HTR-8/SVneo (cell line): ENCODE data around the gene C13orf46.
A peak's percentile ranks its signal among the peaks of the same experiment; 100 is the strongest.

ENCODE experiments used
- DNase-seq: peaks from one replicate; pipeline ENCODE4 v3.0.0; 2011; ENCODE audit warnings: low spot score, mixed read lengths; ENCODE audit not compliant: insufficient read length
- FAIRE-seq: peaks from 2 replicates; lab custom pipeline; 2011; peaks lifted over from hg19 to GRCh38; lab: Jason Lieb, UNC

C13orf46 gene

DNA sequence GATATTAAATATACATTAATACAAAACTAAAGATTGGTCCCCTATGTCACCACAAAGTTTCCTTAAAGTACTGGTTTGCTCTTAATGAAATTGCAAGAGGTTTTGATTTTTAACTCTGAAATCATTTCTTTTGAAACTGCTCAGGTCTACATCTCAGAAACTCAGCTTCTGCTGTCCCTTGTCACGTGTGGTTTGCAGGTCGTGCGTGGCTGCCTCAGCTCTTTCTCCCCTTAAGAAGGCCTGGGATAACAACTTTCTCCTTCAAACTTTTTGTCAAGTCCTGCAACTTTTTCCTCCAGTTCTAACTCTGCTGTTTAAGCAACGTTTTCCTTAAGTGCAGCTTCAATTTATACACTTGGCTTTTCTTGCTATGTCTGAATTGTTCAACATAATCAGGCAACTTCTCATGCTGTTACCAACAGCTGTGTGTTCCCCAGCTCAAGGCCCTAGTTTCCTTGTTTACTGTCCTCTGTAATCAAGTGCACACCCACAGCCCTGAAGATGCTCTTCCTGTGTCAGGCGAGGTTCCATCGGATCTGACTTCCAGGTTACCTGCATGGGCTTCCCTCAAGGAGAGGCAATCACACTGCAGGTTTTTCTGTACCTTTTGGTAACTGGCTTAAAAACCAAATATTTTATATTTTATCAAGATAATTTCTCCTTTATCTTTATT is 13.5 kb downstream of the C13orf46 start:
- DNase-seq, result no peak
- no peak for FAIRE-seq

DNA sequence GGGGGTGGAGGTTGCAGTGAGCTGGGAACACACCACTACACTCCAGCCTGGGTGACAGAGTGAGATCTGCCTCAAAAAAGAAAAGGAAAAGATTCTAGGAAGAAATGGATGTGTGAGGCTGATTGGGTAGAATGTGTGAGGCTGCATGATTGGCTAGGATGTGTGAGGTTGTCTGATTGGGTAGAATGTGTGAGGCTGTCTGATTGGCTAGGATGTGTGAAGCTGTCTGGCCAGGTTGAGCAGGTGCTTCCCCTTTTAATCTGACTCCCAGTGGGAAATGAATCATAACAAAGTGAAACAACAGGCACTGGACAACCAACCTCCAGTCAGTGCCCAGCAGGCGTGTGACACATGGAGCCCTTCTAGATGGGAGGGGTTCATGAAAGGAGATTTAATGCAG is 14.7 kb downstream of the C13orf46 start:
- no peak for FAIRE-seq
- no peak for DNase-seq

DNA sequence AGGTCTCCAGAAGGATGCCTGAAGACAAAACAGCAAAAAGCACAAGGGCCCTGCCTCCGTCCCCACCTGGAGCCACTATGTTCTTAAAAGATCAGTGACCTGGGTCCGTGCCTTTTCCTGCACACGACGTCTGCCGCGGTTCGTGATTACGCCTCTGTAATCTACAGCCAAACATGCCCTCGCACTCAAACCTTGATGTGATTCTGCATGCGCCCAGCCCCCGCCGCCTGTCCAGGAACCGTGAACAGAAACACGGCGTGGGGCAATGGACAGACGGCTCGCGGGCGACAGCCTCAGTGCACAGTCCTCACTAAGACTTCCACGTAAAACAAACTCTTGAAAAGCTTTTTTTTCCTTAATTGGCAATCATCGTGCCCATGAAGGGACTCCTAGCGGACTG is 15.5 kb downstream of the C13orf46 start:
- DNase-seq (no peak), FAIRE-seq (no peak)

GRCh38 chr13:113956571-113956970 is 17.3 kb downstream of the C13orf46 start:
- FAIRE-seq (no peak), DNase-seq (no peak)

DNA sequence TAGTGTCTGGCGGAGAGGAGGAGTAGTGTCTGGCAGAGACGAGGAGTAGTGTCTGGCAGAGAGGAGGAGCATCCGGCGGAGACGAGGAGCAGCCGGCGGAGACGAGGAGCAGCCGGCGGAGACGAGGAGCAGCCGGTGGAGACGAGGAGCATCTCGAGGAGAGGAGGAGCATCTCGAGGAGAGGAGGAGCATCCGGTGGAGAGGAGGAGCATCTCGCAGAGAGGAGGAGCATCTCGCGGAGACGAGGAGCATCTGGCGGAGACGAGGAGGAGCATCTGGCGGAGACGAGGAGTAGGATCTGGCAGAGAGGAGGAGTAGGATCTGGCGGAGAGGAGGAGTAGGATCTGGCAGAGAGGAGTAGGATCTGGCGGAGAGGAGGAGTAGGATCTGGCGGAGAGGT is 18.2 kb downstream of the C13orf46 start:
- FAIRE-seq (no peak), DNase-seq (no peak)

GRCh38 chr13:113955235-113955634 is 18.6 kb downstream of the C13orf46 start:
- no peak for FAIRE-seq

DNA sequence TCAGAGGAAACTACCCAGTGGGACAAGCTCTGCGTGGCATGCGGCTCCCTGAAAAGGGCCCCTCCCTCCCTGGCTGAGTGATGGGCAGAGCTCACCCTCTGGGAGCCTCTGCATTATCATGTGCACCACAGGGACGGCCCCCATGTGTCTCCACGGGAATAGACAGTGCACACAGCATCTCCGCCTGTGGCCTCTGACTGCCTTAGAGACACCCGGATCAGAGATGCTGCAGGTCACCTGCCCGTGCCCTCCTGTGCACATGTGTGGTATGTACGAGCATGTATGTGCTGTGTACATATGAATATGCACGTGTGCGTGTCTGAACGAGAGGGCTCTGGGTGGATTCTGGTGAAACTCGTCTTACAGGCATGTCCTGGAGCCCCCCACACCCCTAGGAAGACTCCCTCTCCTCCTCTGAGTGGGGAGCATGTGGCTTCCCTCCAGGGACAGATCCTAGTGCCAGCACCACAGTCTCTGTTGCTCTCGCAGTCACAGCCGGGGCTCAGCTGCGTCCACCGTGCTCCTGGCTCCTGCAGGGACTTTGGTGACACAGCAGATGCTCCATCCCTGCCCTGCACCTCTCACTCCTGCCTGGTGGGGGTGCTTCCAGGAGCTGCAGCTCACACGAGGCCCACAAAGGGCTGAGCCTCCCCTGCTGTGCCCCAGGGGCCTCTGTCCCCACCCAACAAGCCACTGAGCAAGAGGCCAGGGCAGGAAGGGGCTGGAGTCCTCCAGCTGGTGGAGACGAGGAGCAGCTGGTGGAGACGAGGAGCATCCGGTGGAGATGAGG is 19.6 kb downstream of the C13orf46 start:
- DNase-seq, result no peak

More at GRCh38 chr13:113955235-113955634, 18.6 kb downstream of the C13orf46 start:
- DNase-seq, result no peak

GRCh38 chr13:113953561-113953960 is 20.3 kb downstream of the C13orf46 start:
- no peak for DNase-seq
- no peak for FAIRE-seq

More for the DNA sequence above, 19.6 kb downstream of the C13orf46 start:
- FAIRE-seq, result no peak

GRCh38 chr13:113952983-113953520 is 20.8 kb downstream of the C13orf46 start:
- FAIRE-seq (no peak), DNase-seq (no peak)

DNA sequence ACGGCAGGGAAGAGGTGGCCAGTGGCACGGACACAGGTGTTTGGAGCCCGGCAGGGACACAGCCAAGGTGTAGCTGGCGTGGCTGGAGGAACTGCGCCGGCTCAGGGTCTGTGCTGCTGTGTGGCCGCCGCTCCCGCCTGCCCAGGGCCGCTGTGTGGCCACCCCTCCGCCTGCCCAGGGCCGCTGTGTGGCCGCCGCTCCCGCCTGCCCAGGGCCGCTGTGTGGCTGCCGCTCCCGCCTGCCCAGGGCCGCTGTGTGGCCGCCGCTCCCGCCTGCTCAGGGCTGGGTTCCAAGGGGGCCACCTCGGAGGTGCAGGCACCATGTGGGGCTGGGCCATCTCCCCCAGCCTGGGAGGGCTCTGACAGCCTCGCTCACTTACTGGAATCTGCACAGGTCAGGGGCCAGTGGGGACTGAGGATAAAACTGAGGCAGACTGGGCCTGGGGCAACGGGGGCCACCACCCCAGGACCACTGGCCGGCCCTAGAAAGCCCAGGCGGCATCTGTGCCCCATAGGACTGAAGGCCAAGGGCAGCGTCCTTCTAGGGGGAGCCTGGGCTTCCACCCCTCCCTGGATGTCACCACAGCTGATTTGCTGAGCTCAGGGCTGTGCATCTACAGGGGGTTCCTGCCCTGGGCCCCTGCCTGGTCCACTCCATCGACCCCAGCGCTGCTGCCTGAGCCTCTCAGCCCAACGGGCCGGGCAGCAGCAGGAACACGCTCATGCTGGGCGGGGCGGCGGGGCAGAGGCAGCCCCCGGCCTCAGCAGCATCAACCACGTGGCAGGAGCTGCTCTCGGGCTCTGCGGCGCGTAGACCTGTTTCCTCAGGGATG is 21.5 kb downstream of the C13orf46 start:
- DNase-seq, result no peak
- FAIRE-seq, result no peak

DNA sequence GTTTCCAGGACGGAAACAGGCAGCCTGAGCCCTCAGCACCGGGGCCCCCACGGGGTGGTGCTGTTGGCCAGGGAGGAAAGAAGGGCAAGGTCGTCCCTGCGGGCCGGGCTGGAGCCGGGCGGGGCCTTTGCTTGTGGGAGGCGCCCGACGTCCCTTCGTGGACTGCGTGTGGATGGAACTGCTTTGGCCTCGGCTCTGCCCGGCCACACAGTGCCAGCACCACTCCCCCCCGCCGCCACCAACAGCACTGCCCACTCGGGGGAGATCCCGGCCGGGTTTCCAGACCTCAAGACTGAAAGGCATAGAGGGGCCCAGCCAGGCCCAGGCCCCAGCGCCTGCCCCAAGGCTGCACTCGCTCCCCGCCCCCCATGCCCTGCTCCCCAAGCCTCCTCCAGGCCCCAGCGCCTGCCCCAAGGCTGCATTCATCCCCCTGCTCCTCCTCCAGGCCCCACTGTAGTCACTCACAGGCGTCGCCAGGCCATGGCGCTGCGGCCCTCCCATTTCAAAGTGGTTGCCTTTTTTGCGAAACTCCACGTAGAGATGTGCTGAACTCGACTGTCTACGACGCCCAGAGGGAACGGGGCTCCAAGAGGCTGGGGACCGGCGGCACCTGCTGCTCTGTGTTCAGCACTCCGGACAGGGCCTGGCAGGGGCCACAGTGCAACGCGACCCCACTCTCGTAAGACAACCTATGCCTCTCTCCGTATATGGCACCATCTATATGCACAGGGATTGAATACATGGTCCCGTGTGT is 22.5 kb downstream of the C13orf46 start:
- DNase-seq (peak; percentile 44), FAIRE-seq (no peak)

DNA sequence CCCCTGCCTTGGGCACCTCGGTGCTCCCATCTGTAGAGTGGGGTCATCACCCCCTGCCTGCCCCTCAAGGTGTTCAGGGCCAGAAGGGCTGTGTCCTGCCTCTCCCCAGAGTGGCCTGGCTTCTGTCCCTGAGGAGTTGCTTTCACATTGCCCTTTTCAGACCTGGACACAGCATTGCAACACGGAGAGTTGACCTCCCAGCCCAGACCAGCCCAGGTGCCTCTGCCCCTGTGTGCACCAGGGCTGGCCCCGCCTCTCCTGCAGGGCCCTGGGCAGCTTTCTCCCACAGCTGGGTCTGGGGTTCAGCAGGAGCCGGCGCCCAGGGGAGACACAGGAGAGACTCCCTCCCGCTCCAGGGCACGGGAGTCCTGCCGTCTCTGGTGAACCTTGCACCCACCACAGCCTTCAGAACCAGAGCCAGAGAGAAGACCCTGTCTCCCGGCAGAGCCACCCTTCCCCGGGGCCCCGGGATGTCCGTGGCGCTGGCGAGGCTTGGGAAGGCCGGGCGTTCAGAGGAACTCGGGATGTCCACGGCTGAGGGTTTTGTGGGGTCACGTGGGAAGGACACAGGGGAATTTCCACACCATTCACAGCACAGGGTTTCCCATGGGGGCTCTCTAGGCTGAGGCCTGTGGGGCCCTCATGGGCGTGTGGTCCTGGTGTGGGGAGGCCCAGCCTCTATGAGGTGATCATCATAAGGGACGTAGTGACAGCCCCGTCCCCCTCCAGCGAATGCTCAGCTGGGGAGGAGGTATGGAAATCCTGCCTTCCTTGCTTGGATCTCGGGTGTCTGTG is 23.2 kb downstream of the C13orf46 start:
- no peak for FAIRE-seq
- no peak for DNase-seq

GRCh38 chr13:113949546-113949945 is 24.3 kb downstream of the C13orf46 start:
- FAIRE-seq, result no peak
- no peak for DNase-seq

GRCh38 chr13:113948034-113948742 is 25.7 kb downstream of the C13orf46 start:
- FAIRE-seq (no peak), DNase-seq (no peak)

DNA sequence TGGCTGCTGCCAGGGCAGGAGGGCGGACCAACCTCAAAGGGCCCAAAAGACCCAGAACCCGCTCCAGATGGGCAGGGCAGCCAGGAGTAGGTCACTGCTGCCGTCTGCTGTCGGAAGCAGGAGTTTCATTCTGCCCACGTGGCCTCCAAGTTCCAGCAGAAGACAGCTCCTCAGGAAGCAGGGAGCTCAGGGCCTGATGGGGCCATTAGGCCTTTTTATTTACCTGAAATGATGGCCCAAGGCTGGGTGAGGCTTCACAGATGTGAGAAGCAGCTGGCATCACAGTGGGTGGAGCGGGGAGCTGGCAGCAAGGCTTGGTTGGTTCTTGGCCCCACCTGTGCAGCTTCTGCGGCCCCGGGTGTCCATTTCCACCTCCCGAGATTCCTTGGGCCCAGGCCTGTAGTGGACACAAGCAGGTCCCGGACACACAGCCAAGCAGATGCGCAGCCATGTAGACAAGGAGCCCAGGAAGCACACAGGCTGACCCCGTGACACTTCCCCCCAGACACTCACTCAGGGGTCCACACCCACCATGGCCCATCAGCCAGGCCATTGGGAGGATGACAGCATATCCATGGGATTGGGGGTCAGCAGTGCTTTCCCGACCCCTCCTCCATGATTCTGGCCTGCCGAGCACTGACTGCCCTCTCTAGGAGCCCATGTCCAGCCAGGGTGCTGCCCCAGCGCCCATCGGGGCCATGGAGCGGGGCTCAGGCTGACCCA is 26.4 kb downstream of the C13orf46 start:
- DNase-seq (no peak), FAIRE-seq (no peak)

- FAIRE-seq, result no peak
- no peak for DNase-seq
These were observed 27.3 kb downstream of the C13orf46 start for GRCh38 chr13:113946409-113947181.

DNA sequence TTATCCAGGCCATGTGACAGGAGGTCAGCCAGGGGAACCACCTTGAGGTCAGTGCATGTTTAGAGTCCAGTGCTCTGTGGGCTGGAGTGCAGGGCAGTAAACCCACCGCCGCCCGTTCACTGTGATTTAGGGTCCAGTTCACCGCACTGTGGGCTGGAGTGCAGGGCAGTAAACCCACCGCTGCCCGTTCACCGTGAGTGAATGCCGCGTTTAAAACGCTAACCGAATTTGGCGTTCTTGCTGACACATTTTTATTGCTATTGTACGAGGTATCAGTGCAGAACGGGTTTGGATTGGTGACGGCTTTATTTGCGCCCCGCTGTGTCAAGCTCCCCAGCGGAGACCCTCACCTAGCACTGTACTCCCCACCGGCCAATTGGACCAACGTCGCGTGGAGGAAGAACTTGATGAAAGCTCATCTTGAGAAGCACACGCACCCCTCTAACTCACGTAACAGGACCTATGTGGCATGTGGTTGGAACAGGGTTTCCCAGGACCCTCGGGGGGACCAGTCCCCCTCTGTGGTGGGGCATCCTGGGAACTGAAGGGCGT is 27.9 kb downstream of the C13orf46 start:
- DNase-seq, result no peak

More for the DNA sequence above, 27.9 kb downstream of the C13orf46 start:
- no peak for FAIRE-seq
